Activated naive CD4-positive, alpha-beta T cell treated with anti-CD3 and anti-CD28 coated beads, Interleukin-2, amount 50 U/mL, for 72 hours (primary cell): Measurements from ENCODE around the gene RASSF7. TPM values are rescaled to one million over a fixed set of nuclear protein-coding genes. Genes with fewer than 3 reads are reported as not detected.

Experiments used
- ATAC-seq, 2 donors: fragments of 150-1000 bp; cut with Tn5 transposase; 2 replicates each; pipeline ENCODE4 v1.10.0; 2021; ENCODE audit warnings: mild to moderate bottlenecking in 2 of 2, moderate library complexity in 2 of 2
- DNase-seq, 2 donors: peaks; one replicate each; pipeline ENCODE4 v3.0.0; 2021 to 2022; ENCODE audit warnings: low spot score in 2 of 2
- H3K27ac Mint-ChIP-seq, 2 donors: one replicate each; pipeline ENCODE4 v1.8.0; 2022; ENCODE audit warnings: mild to moderate bottlenecking in 2 of 2, mixed read lengths in 2 of 2
- H3K36me3 Mint-ChIP-seq, 2 donors: one replicate each; pipeline ENCODE4 v1.8.0; 2022; ENCODE audit warnings: mixed read lengths in 2 of 2
- H3K9me3 Mint-ChIP-seq, 2 donors: one replicate each; pipeline ENCODE4 v1.8.0; 2022; ENCODE audit warnings: mixed read lengths in 2 of 2
- total RNA-seq, 2 donors: library from RNA; stranded (reverse); gene quantifications; one replicate each; pipeline ENCODE4 v1.2.3, GENCODE V29; 2022

RASSF7 gene
- total RNA-seq, 2 donors from 2014 or later: 13.3 to 17.5 TPM

DNA sequence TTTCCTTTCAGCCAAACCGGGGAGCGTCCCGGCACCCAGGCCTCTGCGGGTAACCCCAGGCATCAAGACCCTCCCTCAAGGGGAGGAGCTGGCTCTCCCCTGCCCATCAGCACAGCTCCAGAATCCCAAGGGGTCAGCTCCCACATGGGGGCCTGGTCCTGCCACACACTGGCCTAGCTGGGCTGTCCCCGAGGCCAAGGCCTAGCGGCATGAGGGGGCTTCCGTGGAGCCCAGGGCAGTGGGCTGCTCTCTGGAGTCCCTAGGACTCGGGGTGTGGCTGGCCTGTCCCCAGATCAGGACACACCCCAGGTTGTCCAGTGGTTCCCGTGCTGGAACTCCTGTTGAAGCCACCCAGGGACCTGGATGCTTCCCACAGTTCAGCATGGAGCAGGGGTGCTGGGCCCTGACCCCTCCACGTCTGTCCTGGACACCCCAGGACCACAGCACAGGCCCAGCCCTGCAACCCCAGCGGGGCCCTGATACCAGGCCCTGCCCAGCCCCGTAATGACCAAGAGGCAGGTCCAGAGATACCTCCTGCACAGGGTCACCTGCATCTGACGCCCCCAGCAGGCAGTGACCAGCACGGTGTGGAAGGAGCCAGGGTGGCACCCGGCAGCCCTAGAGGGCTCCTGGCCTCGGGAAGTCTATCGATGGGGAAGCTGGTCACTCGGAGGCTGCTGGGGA is 30.9 kb upstream of the RASSF7 start:
- DNase-seq: no peak
- Mint-ChIP-seq H3K27ac (no peak overlapping the region), H3K9me3 (no peaks in the 10 kb centered on the region), H3K36me3 (no peaks in the 10 kb centered on the region)
- ATAC-seq: no peak

DNA sequence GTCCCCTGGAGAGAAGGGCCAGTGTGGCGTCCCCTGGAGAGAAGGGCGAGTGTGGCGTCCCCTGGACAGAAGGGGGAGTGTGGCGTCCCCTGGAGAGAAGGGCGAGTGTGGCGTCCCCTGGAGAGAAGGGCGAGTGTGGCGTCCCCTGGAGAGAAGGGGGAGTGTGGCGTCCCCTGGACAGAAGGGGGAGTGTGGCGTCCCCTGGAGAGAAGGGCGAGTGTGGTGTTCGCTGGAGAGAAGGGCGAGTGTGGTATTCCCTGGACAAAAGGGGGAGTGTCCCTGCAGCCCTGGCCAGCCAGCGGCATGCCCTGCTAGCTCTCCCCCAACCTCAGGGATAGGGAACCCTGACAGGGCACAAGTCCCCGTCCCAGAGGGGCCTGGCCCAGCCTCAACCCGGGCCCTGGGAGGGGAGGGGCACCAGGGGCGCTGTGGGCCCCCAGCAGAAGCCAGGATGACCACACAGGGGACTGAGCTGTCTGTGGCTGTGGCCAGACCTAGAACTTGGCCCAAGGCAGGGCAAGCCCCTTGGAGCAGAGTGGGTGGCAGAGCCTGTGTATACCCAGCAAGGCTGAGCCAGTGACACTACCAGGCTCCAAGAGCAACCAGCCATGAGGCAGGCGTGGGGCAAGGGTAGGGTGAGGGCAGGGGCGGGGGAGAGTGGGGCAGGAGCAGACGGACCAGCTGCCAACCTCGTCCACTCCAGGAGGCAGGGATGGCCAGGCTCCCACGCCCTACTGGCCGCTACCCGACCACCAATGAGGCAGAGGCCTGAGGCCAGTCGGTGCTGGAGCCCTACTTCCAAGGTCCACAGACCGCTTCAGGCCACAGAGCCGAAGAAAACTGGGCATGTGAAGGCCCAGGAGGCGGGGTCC is 29.6 kb upstream of the RASSF7 start:
- no peak for ATAC-seq

DNA sequence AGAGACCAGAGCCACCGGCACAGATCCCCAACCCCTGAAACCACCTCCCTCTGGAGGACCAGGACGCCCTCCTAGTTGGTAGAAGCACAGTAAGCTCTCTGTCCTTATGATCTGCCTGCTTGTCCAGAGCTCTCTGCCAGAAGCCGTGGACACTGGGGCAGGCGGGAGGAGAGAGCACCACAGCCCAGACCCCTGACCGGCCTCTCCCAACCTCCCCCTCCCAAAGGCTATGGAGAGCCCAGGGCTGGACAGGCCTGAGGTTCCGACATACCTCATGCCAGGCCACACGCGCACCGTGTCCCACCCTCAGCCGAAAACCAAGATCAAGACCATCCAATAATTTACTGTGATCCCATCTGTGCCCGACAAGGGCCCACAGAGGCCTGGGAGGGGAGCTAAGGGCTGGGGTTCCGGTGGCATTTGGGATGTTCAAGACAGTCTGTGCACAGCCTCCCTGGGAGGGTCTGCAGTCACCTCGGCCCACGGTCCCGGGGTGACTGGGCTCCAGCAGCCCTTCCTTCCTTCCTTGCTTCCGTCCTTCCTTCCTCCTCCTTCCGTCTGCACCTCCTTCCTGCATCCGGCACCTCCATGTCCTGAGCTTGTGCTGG is 28.7 kb upstream of the RASSF7 start:
- Mint-ChIP-seq H3K36me3 (no peaks in the 10 kb centered on the region), H3K9me3 (no peaks in the 10 kb centered on the region), H3K27ac (no peak overlapping the region)
- DNase-seq (no peak), ATAC-seq (no peak)

More for the DNA sequence above, 29.6 kb upstream of the RASSF7 start:
- no peak overlapping the region for H3K27ac Mint-ChIP-seq
- DNase-seq: no peak
- no peaks in the 10 kb centered on the region for H3K9me3 Mint-ChIP-seq
- H3K36me3 Mint-ChIP-seq: no peaks in the 10 kb centered on the region

DNA sequence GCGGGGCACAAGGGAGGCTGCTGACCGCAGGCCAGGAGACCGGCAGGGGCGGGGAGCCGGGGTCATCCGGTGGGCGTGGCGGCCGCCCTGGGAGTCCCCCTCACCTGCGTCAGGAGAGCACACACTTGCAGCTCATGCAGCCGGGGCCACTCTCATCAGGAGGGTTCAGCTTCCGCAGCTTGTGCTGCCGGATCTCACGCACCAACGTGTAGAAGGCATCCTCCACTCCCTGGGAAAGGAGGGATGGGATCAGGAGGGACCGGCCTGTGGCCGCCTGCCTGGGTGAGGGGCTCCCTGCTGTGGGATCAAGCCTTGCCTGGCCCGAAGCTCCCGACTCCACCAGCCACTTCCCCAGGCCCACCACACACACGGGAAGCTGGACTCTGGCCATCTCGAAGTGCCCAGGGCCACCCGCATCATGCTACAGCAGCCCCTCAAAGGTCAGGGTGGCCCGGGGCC is 28.2 kb upstream of the RASSF7 start:
- ATAC-seq (no peak), DNase-seq (no peak)
- Mint-ChIP-seq H3K9me3 (no peaks in the 10 kb centered on the region), H3K27ac (no peak overlapping the region), H3K36me3 (no peaks in the 10 kb centered on the region)

DNA sequence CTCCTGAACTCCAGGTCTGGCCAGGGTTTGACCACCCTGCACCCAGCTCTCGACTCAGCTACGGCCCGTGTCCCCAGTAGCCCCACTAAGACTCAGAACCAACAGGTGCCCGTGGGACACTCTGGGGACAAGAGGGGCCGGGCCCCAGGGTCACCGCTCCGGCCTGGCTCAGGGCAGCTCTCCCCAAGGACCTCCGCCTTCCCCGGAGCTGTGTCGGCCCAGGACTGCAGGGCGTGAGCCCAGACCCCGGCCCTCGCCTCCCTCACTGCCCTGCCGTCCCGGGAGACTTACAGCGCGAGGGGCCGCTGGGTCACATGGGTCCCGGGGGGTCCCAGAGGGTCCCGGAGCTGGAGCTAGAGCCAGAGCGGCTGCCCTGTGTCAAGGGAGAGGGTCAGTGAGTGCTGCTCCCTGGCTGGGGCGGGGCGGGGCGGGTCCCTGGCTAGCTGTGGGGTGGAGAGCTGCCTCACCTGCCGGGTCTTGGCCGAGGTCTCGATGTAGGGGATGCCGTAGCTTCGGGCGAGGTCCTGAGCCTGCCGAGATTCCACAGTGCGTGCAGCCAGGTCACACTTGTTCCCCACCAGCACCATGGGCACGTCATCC is 27.7 kb upstream of the RASSF7 start:
- ATAC-seq (no peak), DNase-seq (no peak)
- Mint-ChIP-seq H3K27ac (no peak overlapping the region), H3K9me3 (no peaks in the 10 kb centered on the region), H3K36me3 (no peaks in the 10 kb centered on the region)

DNA sequence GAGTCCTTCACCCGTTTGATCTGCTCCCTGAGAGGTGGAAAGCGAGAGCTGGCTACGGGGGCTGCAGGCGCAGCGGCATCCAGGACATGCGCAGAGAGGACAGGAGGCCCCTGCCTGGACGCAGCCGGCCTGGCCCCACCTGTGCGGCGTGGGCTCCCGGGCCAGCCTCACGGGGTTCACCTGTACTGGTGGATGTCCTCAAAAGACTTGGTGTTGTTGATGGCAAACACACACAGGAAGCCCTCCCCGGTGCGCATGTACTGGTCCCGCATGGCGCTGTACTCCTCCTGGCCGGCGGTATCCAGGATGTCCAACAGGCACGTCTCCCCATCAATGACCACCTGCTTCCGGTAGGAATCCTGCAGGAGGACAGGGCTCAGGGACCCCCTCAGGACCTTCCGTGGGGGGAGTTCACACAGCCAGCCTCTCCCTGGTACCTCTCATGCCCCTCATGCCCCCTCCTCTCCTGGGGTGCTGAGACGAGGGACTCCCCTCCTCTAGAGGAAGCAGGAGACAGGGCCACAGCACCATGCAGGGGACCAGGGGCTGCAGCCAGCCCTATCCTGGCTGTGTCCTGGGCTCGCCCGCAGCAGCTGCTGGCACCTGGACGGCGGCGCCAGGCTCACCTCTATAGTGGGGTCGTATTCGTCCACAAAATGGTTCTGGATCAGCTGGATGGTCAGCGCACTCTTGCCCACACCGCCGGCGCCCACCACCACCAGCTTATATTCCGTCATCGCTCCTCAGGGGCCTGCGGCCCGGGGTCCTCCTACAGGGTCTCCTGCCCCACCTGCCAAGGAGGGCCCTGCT is 27.0 kb upstream of the RASSF7 start:
- Mint-ChIP-seq H3K9me3 (no peaks in the 10 kb centered on the region), H3K27ac (no peak overlapping the region), H3K36me3 (no peaks in the 10 kb centered on the region)
- DNase-seq (no peak), ATAC-seq (no peak)

GRCh38 chr11:534396-535209 is 26.2 kb upstream of the RASSF7 start:
- Mint-ChIP-seq H3K27ac (peak overlapping the region in 1 of 2 donors; percentile 86), H3K9me3 (no peaks in the 10 kb centered on the region), H3K36me3 (no peaks in the 10 kb centered on the region)
- DNase-seq (peak; percentile 51 to 62), ATAC-seq (peak in 1 of 2 donors; percentile 0)

GRCh38 chr11:535210-535518 is 25.6 kb upstream of the RASSF7 start:
- ATAC-seq (no peak), DNase-seq (no peak)
- Mint-ChIP-seq H3K36me3 (no peaks in the 10 kb centered on the region), H3K27ac (no peak overlapping the region), H3K9me3 (no peaks in the 10 kb centered on the region)

DNA sequence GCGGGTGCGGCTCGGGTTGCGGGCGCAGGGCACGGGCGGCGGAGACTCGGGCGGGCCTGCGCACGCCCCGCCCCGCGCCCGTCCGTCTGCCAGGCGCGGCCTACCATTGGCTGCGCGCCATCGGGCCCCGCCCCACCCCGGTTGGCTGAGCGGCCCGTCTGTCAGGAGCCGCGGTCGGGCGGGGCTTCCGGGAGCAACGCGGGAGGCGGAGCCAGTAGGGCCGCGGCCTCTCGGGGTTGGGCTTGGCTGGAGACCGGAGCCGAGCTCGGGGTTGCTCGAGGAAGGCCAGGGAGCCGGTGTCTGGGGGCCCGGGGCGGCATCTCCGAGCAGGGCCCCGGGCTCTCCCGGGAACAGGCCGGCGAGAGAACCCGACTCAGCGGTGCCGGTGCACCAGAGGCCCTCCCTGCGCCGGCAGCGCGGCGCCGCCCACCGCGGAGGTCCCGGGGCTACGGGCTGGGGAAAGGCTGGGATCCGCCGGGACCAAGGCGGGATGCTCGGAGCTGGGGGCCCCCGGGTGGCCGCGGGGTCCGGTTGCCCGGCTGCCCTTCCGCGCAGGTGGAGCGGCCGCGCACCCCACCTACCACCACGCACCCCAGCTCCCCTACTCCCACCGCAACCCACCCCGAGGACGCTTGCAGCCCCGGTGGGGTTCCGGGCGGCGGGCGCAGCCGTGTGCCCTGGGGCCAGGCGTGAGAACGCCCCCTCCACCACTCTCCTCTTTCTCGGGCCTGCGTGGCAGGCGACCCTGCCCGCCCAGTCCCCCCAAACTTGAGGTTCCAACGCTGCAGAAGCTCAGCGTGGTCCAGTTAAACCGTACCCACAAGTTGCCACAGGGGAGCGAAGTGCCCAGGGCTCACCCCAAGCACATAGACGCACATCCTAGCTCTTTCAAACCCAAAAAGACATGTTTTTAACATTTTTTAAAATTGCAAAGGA is 25.0 kb upstream of the RASSF7 start, which contains the start of gene HRAS:
TSS of gene HRAS (minus strand) at position 58 of the 936 bp plus-strand sequence.
- peak within 1 kb of the TSS; percentile 85 to 88 for H3K27ac Mint-ChIP-seq
- no peaks in the 10 kb centered on the region for H3K36me3 Mint-ChIP-seq
- peak; percentile 89 to 91 for ATAC-seq
- peak; percentile 97 to 99 for DNase-seq
- H3K9me3 Mint-ChIP-seq: no peaks in the 10 kb centered on the region

GRCh38 chr11:536841-537621 is 23.7 kb upstream of the RASSF7 start, which contains the start of gene LRRC56:
LRRC56 (plus strand) TSS chr11:537527; CDS start chr11:540685, 3,158 bp downstream.
- DNase-seq (peak; percentile 88 to 91), ATAC-seq (peak; percentile 43 to 53)
- Mint-ChIP-seq H3K9me3 (no peaks in the 10 kb centered on the region), H3K36me3 (no peaks in the 10 kb centered on the region), H3K27ac (peak within 1 kb of the TSS; percentile 85 to 88)

DNA sequence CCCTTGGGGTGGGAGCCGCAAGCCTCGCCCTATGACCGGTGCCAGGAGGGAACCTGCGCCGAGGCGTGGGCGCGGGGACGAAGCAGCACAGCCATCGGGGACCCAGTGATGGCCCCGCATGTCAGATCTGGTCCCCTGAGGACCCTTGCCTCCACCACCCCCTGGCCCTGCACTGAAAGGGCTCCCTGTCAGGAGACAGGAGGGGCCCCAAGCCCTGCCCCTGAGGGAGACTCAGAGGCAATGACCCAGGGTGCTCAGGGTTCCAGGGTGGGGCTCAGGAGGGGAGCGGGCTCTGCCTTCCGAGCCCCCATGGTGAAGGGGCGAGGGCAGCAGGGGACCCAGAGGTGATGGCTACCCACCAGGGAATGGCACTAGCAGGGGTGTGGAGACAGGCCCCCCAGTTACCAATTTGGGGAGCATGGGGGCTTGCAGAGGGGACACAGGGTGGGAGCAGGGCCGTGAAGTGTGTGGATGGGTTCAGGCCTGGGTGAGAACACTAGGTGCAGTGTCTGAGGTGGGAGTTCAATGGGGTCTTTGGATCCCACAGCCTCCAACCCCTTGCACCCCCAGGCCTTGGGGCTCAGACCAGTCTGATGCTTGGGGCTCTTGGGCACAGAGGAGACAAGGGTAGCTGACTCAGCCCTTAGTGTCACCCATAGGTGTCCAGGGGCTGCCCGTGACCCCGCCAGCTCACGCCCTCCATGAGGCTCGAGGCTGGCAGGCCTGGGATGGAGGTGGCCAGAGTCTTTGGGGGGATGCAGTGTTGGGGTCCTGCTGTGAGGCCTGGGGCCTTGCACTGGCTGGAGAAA is 22.9 kb upstream of the RASSF7 start:
- DNase-seq (peak in 1 of 2 donors; percentile 57), ATAC-seq (no peak)
- Mint-ChIP-seq H3K27ac (peak overlapping the region in 1 of 2 donors; percentile 85), H3K9me3 (no peaks in the 10 kb centered on the region), H3K36me3 (no peaks in the 10 kb centered on the region)

GRCh38 chr11:538431-539051 is 22.2 kb upstream of the RASSF7 start:
- Mint-ChIP-seq H3K36me3 (no peaks in the 10 kb centered on the region), H3K27ac (peak overlapping the region in 1 of 2 donors; percentile 85), H3K9me3 (no peaks in the 10 kb centered on the region)
- ATAC-seq: no peak
- no peak for DNase-seq
